Right renal cortex interstitium (tissue), 3 donors: ENCODE data around the gene SLC38A1. TPM values are rescaled to one million over a fixed set of nuclear protein-coding genes. Genes with fewer than 3 reads are reported as not detected.
"Not testable (repeated sequence)": the region's sequence is repeated elsewhere in the genome, so short reads cannot be mapped to it uniquely, and the experiment has no call there.

Experiments used
- DNase-seq, 3 donors: peaks; one replicate each; pipeline ENCODE4 v3.0.0-alpha.2; 2013; ENCODE audit warnings: low read depth in 3 of 3, low spot score in 2 of 3
- polyA plus RNA-seq, 3 donors: library from polyadenylated mRNA; unstranded; fragments of 120-200 nt; gene quantifications; one replicate each; pipeline ENCODE4 v1.2.1, GENCODE V29; 2013; ENCODE audit not compliant: insufficient read length in 3 of 3

The SLC38A1 gene
- polyA plus RNA-seq, 3 donors, result 60.5 to 66.4 (median 62.0) TPM

DNA sequence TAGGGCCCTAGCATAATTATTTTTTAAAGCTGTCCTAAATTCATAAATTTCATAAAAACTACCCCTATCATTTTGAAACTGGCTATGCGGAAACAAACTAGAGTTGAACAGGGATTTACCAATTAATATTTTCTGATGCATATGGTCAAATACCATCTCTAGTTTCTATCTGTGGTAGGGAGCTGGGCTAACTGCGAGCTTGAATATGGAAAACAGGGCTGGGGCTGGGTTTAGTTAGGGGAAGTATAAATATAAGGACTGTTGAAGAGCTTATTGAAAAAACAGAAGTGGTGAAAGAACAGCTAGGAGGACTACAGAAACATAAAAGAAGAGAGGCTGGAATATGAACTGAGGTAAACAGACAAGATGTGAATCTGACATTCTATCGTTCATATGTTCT, 91.8 kb downstream of the SLC38A1 start:
- DNase-seq, result no peak

DNA sequence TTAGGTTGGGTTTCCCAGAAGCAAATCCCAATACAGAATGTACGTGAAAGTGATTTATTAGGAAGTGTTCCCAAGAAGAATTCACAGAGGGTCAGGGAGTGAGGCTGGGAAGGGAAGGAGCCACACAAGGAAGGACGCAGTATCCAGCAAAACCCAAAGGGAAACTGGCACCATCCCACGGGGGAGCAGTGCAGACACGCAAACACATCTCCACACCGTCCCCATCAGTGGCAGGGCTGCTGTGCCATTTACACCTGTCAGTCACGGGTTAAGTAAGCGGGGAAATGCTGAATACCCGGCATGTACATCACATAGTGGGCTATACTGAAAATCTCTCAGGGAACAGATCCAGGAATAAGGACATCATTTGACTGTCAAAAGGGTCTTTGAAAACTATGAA, 93.9 kb downstream of the SLC38A1 start:
- DNase-seq, result no peak

DNA sequence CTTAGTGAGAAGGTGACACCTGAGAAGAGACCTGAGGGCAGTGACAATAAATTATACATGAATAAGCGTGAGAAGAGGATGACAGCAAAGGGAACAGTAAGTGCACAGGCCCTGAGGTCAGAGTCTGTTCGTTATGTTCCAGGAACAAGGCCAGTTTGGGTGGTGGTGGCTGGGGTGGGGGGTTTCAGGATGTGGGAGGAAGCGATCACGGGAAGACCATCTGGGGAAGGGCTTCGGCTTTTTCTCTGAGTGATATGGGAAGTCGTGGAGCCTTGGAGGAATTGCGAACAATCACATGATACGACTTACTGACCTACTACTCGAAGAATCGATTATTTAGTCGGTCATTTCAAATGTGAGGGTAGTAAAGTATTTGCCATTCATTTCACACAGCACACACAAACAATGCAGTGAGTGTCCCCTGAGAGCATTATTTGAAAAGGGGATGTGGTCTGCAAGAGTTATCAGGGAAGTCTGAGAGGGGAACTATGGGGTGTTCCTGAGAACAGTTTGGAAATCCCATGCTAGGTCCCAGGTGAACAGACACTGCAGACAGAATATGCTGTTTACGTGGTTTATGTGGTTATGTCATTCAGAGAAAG, 94.7 kb downstream of the SLC38A1 start:
- DNase-seq, result no peak

DNA sequence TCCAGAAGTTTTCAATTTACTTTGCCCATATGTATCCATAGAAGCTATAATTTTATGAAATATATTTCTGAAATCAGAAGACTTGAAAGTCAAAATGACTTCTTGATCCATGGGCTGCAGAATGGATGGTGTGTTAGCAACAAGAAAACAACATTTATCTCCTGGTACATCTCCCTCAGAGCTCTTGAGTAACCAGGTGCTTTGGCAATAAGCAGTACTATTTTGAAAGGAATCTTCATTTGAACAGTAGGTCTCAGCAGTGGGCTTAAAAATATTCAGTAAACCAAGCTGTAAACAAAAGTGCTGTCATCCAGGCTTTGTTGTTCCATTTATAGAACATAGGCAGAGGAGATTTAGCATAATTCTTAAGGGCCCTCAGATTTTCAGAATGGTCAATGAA, 100.4 kb downstream of the SLC38A1 start:
- no peak for DNase-seq

DNA sequence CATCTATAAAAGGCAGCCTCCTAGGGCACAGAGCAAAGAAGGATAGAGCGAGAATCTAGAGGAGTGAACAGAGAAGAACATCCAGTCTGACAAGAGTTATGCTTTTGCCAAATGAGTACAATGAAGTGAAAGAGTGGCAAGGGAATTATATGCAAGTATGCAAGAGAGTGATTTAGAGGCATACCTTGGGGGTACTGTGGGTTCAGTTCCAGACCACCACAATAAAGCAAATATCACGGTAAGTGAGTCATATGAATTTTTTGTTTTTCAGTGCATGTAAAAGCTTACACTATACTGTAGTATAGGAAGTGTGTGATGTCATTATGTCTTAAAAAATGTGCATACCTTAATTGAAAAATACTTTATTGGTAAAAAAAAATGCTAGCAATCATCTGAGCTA, 101.4 kb downstream of the SLC38A1 start:
- DNase-seq, result no peak

DNA sequence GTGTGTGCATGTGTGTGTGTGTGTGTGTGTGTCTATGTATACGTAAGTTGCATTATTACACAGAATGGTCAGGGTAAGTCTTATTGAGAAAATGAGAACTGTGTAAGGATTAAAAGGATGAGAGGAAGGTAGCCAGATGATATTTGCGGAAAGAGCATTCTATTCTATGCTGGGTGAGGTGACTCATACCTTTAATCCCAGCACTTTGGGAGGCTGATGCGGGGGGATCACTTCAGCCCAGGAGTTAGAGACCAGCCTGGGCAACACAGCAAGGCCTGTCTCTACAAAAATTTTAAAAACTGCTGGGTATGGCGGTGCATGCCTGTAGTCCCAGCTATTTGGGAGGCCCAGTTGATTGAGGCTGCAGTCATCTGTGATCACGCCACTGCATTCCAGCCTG, 103.7 kb downstream of the SLC38A1 start:
- DNase-seq, result no peak

DNA sequence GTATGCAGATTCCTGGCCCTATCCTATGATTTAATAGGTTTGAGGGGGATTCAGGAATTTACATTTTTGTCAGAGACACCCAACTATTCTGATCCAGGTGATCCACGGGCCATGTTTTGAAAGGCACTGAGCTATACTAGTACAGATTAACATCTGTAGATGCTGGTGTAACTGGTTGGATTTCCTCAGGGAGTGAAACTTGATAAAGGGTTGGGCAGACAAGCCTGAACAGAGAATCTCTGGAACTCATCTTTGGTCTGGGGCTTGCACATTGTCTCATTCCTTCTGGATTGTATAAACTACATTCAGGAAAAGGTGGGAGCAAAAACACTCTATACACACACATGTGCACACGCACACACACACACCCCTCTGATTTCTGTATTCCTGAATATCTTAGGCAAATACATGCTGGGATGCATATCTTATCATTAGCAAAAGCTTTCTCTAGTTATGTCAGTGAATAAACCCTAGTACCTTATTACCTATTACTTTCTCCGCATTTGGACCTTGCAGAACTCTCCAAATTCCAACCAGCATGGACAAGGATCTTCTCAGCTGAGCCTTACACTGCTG, 104.6 kb downstream of the SLC38A1 start:
- no peak for DNase-seq

DNA sequence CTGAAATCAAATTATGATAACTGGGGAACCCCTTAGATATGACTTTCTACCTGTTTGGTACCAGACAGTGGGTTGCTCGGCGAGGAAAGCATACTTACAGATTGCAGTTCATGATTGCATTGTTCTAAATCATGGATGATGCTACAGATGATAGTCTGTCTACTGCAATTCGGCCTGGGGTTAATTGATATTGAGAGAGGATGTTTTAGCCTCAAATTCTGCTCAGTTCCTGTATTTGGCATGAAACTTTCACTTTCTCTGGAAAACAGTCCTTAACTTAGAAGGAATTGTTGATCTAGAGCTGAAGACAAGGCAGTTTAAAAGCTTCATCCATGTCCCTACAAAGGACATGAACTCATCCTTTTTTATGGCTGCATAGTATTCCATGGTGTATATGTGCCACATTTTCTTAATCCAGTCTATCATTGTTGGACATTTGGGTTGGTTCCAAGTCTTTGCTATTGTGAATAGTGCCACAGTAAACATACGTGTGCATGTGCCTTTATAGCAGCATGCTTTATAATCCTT, 106.2 kb downstream of the SLC38A1 start:
- DNase-seq, result not testable (repeated sequence)

DNA sequence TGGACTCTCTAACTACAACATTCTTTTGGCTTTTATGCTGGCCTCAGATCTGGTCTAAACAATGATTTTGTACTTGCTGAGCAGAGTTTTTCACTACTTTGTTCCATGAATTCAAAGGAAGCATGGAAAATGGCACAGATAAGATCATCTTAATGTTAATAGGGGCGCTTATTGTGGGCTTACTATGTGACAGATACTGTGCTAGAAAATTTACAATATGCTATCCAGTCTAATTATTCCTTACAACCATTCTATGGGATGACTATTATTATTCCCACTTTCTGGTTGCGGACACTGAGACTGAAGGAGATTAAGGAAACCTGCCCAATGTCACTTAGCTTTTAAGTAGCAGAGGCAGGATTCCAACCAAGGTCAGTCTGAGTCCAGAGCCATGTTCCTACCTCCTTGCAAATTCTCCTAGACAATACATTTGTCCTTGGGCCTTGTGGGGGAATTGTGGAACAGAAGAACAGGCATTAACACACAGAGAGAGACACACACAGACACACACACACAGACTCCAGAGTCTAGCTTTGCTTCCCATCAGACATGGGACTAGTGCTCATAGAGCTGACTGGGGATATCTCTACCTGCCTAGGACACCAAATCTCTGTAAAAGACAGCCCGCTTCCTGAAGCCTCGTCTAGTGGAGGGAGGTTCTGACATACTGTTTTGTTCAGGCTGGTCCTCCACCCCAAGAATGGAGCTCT, 107.7 kb downstream of the SLC38A1 start:
- no peak for DNase-seq

DNA sequence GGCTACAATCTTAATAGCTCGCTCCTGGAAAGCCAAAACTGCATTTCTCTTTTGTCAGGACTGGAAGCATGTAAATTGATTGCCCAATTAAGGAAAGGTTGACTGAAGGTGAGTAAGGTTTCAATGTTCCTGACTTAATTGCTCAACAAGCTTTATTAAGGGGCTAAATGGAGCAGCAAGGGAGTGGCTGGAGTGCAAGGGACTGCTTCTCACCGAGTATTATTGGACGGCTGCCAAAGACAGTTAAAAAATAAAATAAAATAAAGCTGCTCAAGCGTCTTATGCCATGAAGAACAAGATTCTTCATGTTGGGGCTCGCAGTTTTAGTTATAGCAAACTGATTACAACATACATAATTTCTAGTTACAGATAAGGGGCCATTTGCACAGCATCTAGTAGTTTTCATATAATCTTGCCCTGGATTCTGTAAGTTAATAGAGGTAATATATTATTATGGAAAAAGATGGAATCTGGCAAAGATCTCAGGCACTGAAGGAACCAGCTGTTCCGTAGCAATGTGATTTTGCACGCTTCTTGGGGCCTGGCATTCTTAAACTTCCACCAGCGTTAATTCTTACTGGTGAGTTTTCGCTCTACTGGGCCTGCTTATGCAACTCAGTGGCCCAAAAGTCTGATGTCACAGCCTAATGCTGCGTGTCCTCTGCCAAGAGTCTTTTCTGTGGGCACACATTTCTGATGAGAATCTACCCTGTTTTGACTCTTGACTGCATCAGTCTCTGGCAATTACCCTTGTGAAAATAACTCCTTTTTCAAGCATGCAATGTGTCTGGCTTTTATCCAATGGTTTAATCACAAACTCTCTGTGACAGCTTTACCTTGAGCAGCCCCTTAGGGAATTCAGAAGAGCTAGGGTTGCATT, 108.5 kb downstream of the SLC38A1 start:
- peak; percentile 54 to 60 (median 57) for DNase-seq

DNA sequence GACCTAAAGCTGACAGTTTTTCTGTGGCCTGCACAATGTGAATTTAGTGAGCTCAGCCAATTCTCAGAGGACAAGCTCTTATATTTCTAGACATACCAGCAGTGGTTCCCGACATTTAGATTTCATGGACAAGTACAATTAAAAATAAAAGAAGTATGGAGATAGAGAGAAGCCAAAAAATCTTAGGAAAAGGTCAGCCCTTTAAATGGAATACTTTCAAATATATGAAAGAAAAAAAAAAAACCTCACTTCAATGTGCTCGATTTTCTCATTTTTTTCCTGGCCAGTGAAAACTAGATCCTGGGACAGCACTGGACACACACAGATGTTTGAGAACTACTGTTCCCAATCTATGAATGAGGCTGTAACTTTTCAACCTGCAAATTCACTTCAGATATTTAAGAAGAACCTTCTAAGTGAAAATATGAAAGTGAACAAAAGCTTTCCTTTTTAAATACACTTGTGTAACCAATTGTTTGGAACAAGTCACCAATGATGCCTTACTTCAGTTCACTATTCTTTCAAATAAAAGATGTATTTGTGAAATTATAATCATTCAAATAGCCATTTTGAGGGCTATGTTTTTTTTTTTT, 109.4 kb downstream of the SLC38A1 start:
- no peak for DNase-seq

DNA sequence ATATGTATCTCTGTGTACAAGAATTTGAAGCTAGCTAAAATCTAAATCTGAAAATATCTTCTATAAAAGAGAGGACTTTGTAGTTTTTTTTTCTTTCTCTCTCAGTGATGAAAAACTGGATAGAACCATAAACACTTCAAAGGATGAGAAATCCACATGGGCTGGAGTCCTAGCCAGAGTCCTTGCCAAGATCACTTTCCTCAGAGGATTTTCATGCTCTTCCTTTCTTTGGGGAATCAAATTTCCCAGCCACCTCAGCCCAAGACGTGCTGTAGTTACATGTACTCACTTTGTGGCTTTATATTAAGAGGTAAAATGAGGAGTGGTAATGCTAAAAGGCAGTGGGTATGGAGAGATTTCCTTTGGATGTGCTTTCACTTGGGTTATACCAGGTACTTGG, 110.3 kb downstream of the SLC38A1 start:
- no peak for DNase-seq

DNA sequence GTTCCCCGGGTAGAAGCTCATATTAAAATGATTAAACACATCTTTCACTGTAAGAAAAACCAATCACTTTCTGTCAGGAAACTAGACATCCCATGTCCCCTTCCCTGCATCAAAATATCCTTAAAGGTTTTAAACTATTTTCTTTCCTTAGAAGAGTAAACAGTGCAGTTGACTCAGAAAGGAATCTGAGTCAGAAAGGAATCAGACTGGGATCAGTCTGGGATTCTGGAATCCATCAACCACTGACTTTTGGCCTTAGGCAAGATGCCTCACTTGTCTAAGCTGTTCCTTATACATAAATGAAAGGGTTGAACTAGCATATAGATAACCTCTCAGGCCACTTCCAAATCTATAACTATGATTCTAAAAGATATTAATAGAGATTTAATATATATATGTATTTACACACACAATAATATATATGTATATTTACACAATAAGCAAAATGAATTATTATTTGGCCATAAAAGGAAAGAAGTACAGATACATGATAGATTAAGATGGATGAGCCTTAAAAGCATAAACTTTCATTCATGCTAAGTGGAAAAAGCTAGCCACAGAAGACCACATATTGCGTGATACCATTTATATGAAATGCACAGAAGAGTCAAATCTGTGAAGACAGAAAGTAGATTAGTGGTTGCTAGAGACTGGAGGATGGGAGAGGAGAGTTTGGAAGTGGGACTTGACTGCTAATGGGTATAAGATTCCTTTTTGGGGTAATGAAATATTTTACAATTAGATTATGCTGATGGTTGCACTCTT, 114.4 kb downstream of the SLC38A1 start:
- DNase-seq, result no peak

DNA sequence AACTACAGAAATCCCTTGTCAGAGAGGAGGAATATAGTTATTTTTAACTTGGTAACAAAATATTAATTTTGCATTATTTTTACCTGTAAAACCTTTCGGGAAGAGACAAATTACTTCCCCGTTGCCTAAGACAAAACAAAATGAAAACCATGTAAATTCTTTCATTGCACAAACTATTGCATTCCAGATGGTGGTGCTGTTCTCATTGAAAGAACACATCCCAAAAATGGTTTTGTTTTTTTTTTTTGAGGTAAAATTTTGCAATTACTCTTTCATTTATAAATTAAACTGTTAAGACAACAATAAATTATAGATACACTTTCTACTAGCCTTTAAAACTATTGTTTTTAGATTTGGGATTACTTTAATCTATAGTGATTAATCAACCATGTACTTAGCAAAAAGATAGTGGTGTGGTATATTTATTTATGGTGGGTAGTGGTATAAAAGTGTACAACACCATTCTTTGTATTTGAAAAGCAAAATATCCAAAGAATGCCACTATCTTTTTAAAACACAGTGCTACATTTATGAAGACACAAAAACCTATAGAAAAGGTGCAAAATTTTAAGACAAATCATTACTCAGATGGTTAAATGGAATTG, 115.5 kb downstream of the SLC38A1 start:
- no peak for DNase-seq

DNA sequence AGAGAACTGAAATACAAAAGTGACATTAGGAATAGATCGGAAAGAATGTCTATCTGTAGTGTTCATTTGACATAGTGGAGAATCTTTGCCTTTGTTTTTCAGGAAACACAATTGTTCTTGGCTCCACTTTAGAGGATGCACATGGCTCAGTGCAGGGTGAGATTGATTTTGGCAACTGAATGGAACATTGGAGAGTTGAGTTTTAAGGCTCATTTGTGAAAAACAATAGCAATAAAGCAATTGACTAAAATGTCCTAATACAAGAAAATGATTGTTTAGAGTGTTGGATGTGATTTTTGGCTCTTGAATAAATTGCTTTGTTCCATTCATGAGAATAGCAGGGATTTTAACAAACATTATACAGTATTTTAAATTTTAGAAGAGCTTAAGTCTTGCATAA, 116.4 kb downstream of the SLC38A1 start:
- DNase-seq, result no peak

DNA sequence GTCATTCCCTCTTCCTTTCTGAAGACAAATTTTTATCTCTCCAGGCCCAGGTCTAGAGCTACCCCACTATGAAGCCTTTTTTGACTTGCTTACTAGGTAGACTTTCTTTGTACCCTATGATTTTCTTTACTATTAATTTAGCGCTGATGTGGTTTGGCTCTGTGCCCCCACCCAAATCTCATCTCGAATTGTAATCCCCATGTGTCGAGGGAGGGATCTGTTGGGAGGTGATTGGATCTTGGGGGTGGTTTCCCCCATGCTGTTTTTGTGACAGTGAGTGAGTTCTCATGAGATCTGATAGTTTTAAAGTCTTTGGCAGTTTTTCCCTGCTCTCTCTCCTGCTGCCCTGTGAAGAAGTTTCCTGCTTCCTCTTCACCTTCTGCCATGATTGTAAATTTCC, 118.1 kb downstream of the SLC38A1 start:
- DNase-seq, result no peak

DNA sequence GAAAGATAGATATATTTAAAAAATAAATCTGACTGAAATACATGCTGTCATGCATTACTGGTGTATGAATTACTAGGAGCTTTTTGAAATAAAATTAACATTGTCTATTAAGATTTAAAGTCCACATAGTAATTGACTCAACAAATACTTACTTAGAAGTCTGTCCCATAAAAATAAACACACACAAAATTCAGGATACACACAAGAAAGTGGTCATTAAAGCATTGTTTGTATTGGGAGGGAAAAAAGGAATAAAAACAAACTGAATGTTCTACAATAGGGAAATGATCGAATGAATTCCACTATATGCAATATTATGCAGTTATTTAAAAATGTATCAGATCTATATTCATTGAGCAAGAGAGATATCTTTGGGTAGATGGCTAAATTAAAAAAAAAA, 118.9 kb downstream of the SLC38A1 start:
- DNase-seq, result no peak

DNA sequence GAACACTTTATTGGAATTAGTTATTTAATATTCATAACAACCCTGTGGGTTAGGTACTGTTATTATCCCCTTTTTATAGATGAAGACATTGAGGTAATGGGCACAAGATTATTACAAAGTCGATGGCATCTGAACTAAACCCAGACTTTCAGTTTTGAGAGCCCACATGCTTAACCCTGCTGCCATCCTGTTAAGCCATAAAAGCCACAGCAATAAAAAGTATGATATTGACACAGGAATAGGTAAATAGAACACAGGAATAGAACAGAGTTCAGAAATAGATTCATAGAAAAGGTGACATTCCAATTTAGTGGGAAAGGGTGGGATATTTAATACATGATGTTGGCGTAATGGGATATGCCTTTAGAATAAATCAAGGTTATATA, 119.8 kb downstream of the SLC38A1 start:
- no peak for DNase-seq

DNA sequence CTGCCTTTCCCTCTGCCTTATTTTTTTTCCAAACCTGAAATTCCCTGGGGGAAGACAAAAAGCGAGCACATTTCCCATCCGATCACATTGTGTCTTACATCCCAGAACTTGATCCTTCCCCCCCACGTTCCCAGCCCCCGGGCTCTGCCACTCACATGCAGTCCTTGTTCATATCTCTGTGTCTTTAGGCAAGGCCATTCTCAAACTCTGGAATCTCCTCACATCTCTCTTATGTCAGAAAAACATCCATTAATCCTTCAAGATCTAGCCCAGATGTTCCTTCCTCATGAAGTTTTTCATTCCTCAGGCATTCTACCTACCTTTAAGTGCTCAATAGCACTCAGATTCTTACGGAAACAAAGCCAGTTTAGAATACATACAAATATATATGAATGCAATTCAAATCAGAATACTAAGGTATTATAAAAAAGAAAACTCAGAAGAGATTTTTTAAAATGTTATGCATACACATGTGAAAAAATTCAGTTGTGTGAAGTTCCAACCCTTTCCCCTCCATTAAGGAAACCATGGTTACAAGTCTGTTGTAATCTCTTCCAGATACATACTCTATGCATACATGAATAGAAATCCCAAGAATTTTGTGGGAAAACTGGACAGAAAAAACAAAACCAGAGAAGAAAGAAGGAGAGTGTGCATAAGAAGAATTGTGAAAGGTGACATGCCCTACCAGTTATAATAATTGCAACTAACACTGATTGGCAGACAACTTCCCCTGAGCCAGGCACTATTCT, 120.3 kb downstream of the SLC38A1 start:
- DNase-seq, result no peak
